Ishikawa (cell line): ENCODE measurements around the gene SDK1.
A peak's percentile ranks its signal among the peaks of the same experiment; 100 is the strongest.

Experiments used
- CEBPB ChIP-seq: IDR thresholded peaks from 2 replicates; pipeline ENCODE4 v1.6.1; 2012
- CREB1 ChIP-seq: IDR thresholded peaks from 2 replicates; pipeline ENCODE4 v1.6.1; 2012; ENCODE audit warnings: low read depth
- EGR1 ChIP-seq: IDR thresholded peaks from 2 replicates; pipeline ENCODE4 v1.6.1; 2012
- EP300 ChIP-seq: IDR thresholded peaks from 2 replicates; pipeline ENCODE4 v1.6.1; 2012; ENCODE audit warnings: borderline replicate concordance
- FOXM1 ChIP-seq: IDR thresholded peaks from 2 replicates; pipeline ENCODE4 v1.6.1; 2012; ENCODE audit warnings: low read depth, borderline replicate concordance
- NFIC ChIP-seq: IDR thresholded peaks from 2 replicates; pipeline ENCODE4 v1.6.1; 2012
- RAD21 ChIP-seq: IDR thresholded peaks from 2 replicates; pipeline ENCODE4 v1.6.1; 2012; ENCODE audit warnings: low read depth
- TAF1 ChIP-seq: IDR thresholded peaks from 2 replicates; pipeline ENCODE4 v1.6.1; 2012; ENCODE audit warnings: low read depth, mild to moderate bottlenecking
- TCF12 ChIP-seq: IDR thresholded peaks from 2 replicates; pipeline ENCODE4 v1.6.1; 2012; ENCODE audit warnings: low read depth
- TEAD4 ChIP-seq: IDR thresholded peaks from 2 replicates; pipeline ENCODE4 v1.6.1; 2012
- USF1 ChIP-seq: IDR thresholded peaks from 2 replicates; pipeline ENCODE4 v1.6.1; 2012
- YY1 ChIP-seq: IDR thresholded peaks from 2 replicates; pipeline ENCODE4 v1.6.1; 2012; ENCODE audit warnings: low read depth
- ZBTB7A ChIP-seq: IDR thresholded peaks from 2 replicates; pipeline ENCODE4 v1.6.1; 2012; ENCODE audit warnings: low read depth
- TF ChIP-seq, protein P1 (sequence below): IDR thresholded peaks from 2 replicates; pipeline ENCODE4 v1.6.1; 2012; ENCODE audit warnings: low read depth, mild to moderate bottlenecking
- TF ChIP-seq, protein P2 (sequence below): IDR thresholded peaks from 2 replicates; pipeline ENCODE4 v1.6.1; 2012

SDK1 gene, protein sequence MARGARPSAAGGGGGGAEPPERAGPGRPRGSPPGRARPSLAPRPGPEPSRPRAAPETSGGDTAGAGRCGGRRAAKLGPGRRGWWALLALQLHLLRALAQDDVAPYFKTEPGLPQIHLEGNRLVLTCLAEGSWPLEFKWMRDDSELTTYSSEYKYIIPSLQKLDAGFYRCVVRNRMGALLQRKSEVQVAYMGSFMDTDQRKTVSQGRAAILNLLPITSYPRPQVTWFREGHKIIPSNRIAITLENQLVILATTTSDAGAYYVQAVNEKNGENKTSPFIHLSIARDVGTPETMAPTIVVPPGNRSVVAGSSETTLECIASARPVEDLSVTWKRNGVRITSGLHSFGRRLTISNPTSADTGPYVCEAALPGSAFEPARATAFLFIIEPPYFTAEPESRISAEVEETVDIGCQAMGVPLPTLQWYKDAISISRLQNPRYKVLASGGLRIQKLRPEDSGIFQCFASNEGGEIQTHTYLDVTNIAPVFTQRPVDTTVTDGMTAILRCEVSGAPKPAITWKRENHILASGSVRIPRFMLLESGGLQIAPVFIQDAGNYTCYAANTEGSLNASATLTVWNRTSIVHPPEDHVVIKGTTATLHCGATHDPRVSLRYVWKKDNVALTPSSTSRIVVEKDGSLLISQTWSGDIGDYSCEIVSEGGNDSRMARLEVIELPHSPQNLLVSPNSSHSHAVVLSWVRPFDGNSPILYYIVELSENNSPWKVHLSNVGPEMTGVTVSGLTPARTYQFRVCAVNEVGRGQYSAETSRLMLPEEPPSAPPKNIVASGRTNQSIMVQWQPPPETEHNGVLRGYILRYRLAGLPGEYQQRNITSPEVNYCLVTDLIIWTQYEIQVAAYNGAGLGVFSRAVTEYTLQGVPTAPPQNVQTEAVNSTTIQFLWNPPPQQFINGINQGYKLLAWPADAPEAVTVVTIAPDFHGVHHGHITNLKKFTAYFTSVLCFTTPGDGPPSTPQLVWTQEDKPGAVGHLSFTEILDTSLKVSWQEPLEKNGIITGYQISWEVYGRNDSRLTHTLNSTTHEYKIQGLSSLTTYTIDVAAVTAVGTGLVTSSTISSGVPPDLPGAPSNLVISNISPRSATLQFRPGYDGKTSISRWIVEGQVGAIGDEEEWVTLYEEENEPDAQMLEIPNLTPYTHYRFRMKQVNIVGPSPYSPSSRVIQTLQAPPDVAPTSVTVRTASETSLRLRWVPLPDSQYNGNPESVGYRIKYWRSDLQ (N-terminal part only)

DNA sequence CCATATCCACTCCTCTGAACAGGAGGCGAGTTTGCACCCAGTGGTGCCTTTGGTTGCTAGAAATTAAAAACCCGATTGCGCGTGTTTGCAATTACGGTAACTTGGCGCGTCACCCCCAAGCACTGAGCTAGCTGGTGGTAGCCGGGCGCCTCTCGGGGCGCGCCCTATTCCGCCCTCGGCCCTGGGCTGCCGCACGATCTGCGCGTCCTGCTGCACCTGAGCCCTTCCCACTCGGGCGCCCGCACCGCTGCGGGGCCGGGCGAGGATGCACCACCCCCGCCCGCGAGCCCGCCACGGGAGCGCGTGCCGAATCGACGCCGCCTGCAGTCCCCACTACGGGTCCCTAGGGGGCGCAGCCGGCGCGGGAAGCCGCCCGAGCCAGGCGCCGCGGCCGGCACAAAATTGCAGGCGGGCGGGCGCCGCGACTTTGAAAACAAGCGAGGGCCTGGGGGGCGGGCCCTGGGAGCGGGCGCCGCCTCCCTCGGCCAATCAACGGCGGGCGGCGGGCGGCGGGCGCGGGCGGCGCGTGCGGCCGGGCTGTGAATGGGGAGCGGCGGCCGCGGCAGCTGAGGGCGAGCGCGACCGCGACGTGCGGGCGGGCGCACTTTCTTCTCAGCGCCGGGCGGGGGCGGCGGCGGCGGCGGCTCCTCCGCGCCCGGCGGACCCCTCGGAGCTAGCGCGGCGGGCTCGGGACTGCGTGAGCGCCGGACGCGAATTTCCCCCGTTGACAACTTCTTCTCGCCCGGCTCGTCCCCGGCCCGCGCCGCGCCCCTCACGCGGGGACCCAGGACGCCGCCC is at the start of gene SDK1:
Gene SDK1, plus strand, starts transcription at position 602 of the 798 bp plus-strand sequence. CDS start 335 bp downstream, outside the sequence.
- TF ChIP-seq CREB1 = no peak
- TF ChIP-seq USF1 = no peak
- no peak for TF ChIP-seq EP300
- TF ChIP-seq CEBPB = no peak
- TF ChIP-seq FOXM1 = no peak
- no peak for TF ChIP-seq EGR1
- TF ChIP-seq, protein P1, sequence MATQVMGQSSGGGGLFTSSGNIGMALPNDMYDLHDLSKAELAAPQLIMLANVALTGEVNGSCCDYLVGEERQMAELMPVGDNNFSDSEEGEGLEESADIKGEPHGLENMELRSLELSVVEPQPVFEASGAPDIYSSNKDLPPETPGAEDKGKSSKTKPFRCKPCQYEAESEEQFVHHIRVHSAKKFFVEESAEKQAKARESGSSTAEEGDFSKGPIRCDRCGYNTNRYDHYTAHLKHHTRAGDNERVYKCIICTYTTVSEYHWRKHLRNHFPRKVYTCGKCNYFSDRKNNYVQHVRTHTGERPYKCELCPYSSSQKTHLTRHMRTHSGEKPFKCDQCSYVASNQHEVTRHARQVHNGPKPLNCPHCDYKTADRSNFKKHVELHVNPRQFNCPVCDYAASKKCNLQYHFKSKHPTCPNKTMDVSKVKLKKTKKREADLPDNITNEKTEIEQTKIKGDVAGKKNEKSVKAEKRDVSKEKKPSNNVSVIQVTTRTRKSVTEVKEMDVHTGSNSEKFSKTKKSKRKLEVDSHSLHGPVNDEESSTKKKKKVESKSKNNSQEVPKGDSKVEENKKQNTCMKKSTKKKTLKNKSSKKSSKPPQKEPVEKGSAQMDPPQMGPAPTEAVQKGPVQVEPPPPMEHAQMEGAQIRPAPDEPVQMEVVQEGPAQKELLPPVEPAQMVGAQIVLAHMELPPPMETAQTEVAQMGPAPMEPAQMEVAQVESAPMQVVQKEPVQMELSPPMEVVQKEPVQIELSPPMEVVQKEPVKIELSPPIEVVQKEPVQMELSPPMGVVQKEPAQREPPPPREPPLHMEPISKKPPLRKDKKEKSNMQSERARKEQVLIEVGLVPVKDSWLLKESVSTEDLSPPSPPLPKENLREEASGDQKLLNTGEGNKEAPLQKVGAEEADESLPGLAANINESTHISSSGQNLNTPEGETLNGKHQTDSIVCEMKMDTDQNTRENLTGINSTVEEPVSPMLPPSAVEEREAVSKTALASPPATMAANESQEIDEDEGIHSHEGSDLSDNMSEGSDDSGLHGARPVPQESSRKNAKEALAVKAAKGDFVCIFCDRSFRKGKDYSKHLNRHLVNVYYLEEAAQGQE = no peak
- TF ChIP-seq NFIC = peak; percentile 22; the same call in 1 of the 2 replicates
- TF ChIP-seq, protein P2, sequence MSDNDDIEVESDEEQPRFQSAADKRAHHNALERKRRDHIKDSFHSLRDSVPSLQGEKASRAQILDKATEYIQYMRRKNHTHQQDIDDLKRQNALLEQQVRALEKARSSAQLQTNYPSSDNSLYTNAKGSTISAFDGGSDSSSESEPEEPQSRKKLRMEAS = peak; percentile 95
- 0 out of 2 replicates have a peak, but pooled peaks have one; percentile 25 for TF ChIP-seq YY1
- peak; percentile 62; the same call in 1 of the 2 replicates for TF ChIP-seq RAD21
- no peak for TF ChIP-seq TAF1

- TF ChIP-seq EP300 (no peak), USF1 (no peak), YY1 (no peak), TAF1 (no peak), CREB1 (no peak), EGR1 (no peak), ZBTB7A (no peak), TEAD4 (no peak)
- TF ChIP-seq, protein P2 = no peak
Observed at GRCh38 chr7:3254718-3255117, 46.3 kb upstream of the SDK1 start.

- TF ChIP-seq EGR1 (no peak), TEAD4 (no peak), TAF1 (no peak), FOXM1 (no peak), CREB1 (no peak), ZBTB7A (no peak), YY1 (no peak), EP300 (no peak), USF1 (no peak), NFIC (no peak), TCF12 (no peak), RAD21 (no peak), CEBPB (no peak)
- TF ChIP-seq, protein P1 = no peak
- TF ChIP-seq, protein P2 = no peak
Observed at GRCh38 chr7:3259711-3260400, 41.2 kb upstream of the SDK1 start.
